Gastrocnemius medialis (tissue), 4 donors: Measurements from ENCODE around the gene CCNI. TPM values are rescaled to one million over a fixed set of nuclear protein-coding genes. Genes with fewer than 3 reads are reported as not detected.

Experiments used
- ATAC-seq, 2 donors: fragments of 150-250 bp; one replicate each; pipeline ENCODE4 v1.9.1; 2016
- DNase-seq, 2 donors: peaks; one replicate each; pipeline ENCODE4 v3.0.0-alpha.2; 2019
- H3K27ac ChIP-seq, 4 donors: fragments of 200-600 bp; sonication (generic); 1 replicate in 1 of 4; 2 replicates in 3 of 4; pipeline ENCODE4 v1.5.1; 2016 to 2018; ENCODE audit warnings: mild to moderate bottlenecking in 2 of 4, moderate library complexity in 1 of 4
- H3K27me3 ChIP-seq, 3 donors: fragments of 200-600 bp; sonication (generic) in 2 of 3; 1 replicate in 1 of 3; 2 replicates in 2 of 3; pipeline versions ENCODE4 v1.5.1 to v1.6.0; 2016 to 2019; ENCODE audit warnings: mild to moderate bottlenecking in 1 of 3, moderate library complexity in 1 of 3
- H3K36me3 ChIP-seq, 2 donors: fragments of 200-600 bp; sonication (generic) in 1 of 2; one replicate each; pipeline ENCODE4 v1.5.1; 2017 to 2018
- H3K4me1 ChIP-seq, 2 donors: fragments of 200-600 bp; sonication (generic) in 1 of 2; one replicate each; pipeline ENCODE4 v1.5.1; 2016 to 2017; ENCODE audit warnings: mild to moderate bottlenecking in 2 of 2
- H3K4me3 ChIP-seq, 4 donors: fragments of 200-600 bp; sonication (generic) in 3 of 4; 1 replicate in 1 of 4; 2 replicates in 3 of 4; pipeline ENCODE4 v1.5.1; 2016 to 2019; ENCODE audit warnings: mild to moderate bottlenecking in 2 of 4
- H3K9me3 ChIP-seq, 3 donors: fragments of 200-600 bp; sonication (generic) in 2 of 3; 1 replicate in 1 of 3; 2 replicates in 2 of 3; pipeline ENCODE4 v1.5.1; 2016 to 2019
- CTCF ChIP-seq, 5 experiments: fragments of 450-650 bp in 3 of 5; fragments of 200-600 bp in 2 of 5; sonication (generic) in 2 of 5; IDR thresholded peaks in 4 of 5; conservative IDR thresholded peaks in 1 of 5; 1 replicate in 4 of 5; 2 replicates in 1 of 5; pipeline ENCODE4 v1.5.1; 2016 to 2019; ENCODE audit warnings: antibody characterized with exemption in 5 of 5, mild to moderate bottlenecking in 3 of 5, moderate library complexity in 3 of 5
- POLR2A ChIP-seq, 2 donors: fragments of 450-650 bp; IDR thresholded peaks; one replicate each; pipeline ENCODE4 v1.6.1; 2017; ENCODE audit warnings: antibody characterized with exemption in 2 of 2, mild to moderate bottlenecking in 2 of 2, moderate library complexity in 2 of 2
- in situ Hi-C, 4 donors: fragments of 200-750 bp; cut with MboI; loops; one replicate each; pipeline versions ENCODE4 v1.15.0 to v1.8.0; 2017; ENCODE audit warnings: low sequenced_read_pairs in 4 of 4
- intact Hi-C: fragments of 100-400 bp; cut with DNase I; formaldehyde crosslinking; loops from one replicate; pipeline ENCODE4 v1.15.1; 2023; ENCODE audit warnings: low total_unique reads
- total RNA-seq, 4 donors: library from RNA; depleted of rRNA; stranded (reverse); fragments of >200 nt; gene quantifications; one replicate each; pipeline versions ENCODE4 v1.1.0 to v1.2.3, GENCODE V29; 2016

CCNI gene
- total RNA-seq, 4 donors from 2014 or later: 82.8 to 138 (median 129) TPM

- no peaks in the 10 kb centered on the region for H3K36me3 ChIP-seq
- in situ Hi-C loops: loop anchor here in 3 of 4 donors (5.0 to 10.0 kb wide), 4 partner anchors 60 to 120 kb away; partner anchors contain the start of gene CCNG2 (in 1 of the 3)
- no peak for TF ChIP-seq POLR2A (IDR thresholded peaks at IDR 0.05)
- TF ChIP-seq CTCF (IDR thresholded peaks at IDR 0.05 in 4 of 5, conservative IDR thresholded peaks at IDR 0.05 in 1 of 5): peak; percentile 72 to 85 (median 78)
- H3K27me3 ChIP-seq: no peaks in the 10 kb centered on the region
- peak; percentile 54 to 72 for DNase-seq
- no peaks in the 10 kb centered on the region for H3K9me3 ChIP-seq
- ATAC-seq: peak; percentile 82 to 96
- intact Hi-C loops: loop anchor here (2.0 to 5.0 kb wide), 2 partner anchors 62 to 108 kb away; partner anchors contain the start of gene CCNG2
- no peak overlapping the region for H3K4me3 ChIP-seq
- H3K27ac ChIP-seq: no peak overlapping the region
- H3K4me1 ChIP-seq: peaks cover 0 to 10% of the 10 kb centered on the region in 2 donors
Measured at GRCh38 chr4:77095101-77095821, 19.5 kb upstream of the CCNI start.

- in situ Hi-C loops (loop anchor here (5.0 to 10.0 kb wide), 4 partner anchors 60 to 120 kb away; partner anchors contain the start of gene CCNG2 (in 1 of the 4)), intact Hi-C loops (loop anchor here (2.0 kb wide), 1 partner anchor 108 kb away; no protein-coding TSS in a partner anchor)
- no peak overlapping the region for H3K4me3 ChIP-seq
- H3K27ac ChIP-seq: no peak overlapping the region
- no peak for ATAC-seq
- no peaks in the 10 kb centered on the region for H3K36me3 ChIP-seq
- H3K4me1 ChIP-seq: peaks cover 5 to 10% of the 10 kb centered on the region in 2 donors
- H3K27me3 ChIP-seq: no peaks in the 10 kb centered on the region
- no peaks in the 10 kb centered on the region for H3K9me3 ChIP-seq
- no peak for DNase-seq
- TF ChIP-seq CTCF (IDR thresholded peaks at IDR 0.05 in 4 of 5, conservative IDR thresholded peaks at IDR 0.05 in 1 of 5) (no peak), POLR2A (IDR thresholded peaks at IDR 0.05) (no peak)
Measured at GRCh38 chr4:77094496-77094895, 18.7 kb upstream of the CCNI start.

GRCh38 chr4:77093401-77093800 lies 17.6 kb upstream of the CCNI start:
- DNase-seq: no peak
- Histone ChIP-seq H3K27ac (no peak overlapping the region), H3K9me3 (no peaks in the 10 kb centered on the region), H3K4me3 (no peak overlapping the region), H3K4me1 (peaks cover 5 to 10% of the 10 kb centered on the region in 2 donors), H3K27me3 (no peaks in the 10 kb centered on the region), H3K36me3 (no peaks in the 10 kb centered on the region)
- no peak for TF ChIP-seq CTCF (IDR thresholded peaks at IDR 0.05 in 4 of 5, conservative IDR thresholded peaks at IDR 0.05 in 1 of 5)
- no peak for TF ChIP-seq POLR2A (IDR thresholded peaks at IDR 0.05)
- in situ Hi-C loops: loop anchor here (5.0 to 10.0 kb wide), 4 partner anchors 61 to 121 kb away; partner anchors contain the start of gene CCNG2 (in 1 of the 4)
- ATAC-seq: no peak
- intact Hi-C loops: no loop called here

GRCh38 chr4:77092975-77093374 lies 17.2 kb upstream of the CCNI start:
- no peak overlapping the region for H3K4me3 ChIP-seq
- no peaks in the 10 kb centered on the region for H3K27me3 ChIP-seq
- H3K9me3 ChIP-seq: no peaks in the 10 kb centered on the region
- ATAC-seq: no peak
- H3K27ac ChIP-seq: no peak overlapping the region
- TF ChIP-seq CTCF (IDR thresholded peaks at IDR 0.05 in 4 of 5, conservative IDR thresholded peaks at IDR 0.05 in 1 of 5) (no peak), POLR2A (IDR thresholded peaks at IDR 0.05) (no peak)
- no peak for DNase-seq
- intact Hi-C loops (no loop called here), in situ Hi-C loops (loop anchor here (5.0 to 10.0 kb wide), 4 partner anchors 62 to 122 kb away; partner anchors contain the start of gene CCNG2 (in 1 of the 4))
- H3K4me1 ChIP-seq: peaks cover 5 to 10% of the 10 kb centered on the region in 2 donors
- H3K36me3 ChIP-seq: no peaks in the 10 kb centered on the region
